Loucy (cell line): ENCODE measurements around the gene PAQR4.

Source experiments
- CTCF ChIP-seq: fragments of 200-600 bp; sonication (generic); conservative IDR thresholded peaks from 2 replicates; pipeline ENCODE4 v1.5.1; 2014; ENCODE audit warnings: mild to moderate bottlenecking, antibody characterized with exemption, low read length
- EZH2phosphoT487 ChIP-seq: fragments of 200-600 bp; IDR thresholded peaks from 2 replicates; pipeline ENCODE4 v1.6.1; 2018; ENCODE audit warnings: antibody characterized with exemption, mild to moderate bottlenecking, moderate library complexity, borderline replicate concordance

- TF ChIP-seq CTCF: no peak
- TF ChIP-seq EZH2phosphoT487: no peak
These were observed 5.3 kb downstream of the PAQR4 start for GRCh38 chr16:2974319-2975056.
